ENCODE data around the gene PLCB1.

The PLCB1 gene

GRCh38 chr20:8909596-8909995 lies 777.5 kb downstream of the PLCB1 start:
- Histone ChIP-seq H3K4me3 (no peak overlapping the region), H3K27ac (no peak overlapping the region)

- no peak overlapping the region for H3K27ac ChIP-seq
- no peak overlapping the region for H3K4me3 ChIP-seq
Observed at GRCh38 chr20:8912096-8912495, 780.0 kb downstream of the PLCB1 start.

- Histone ChIP-seq H3K27ac (no peak overlapping the region), H3K4me3 (no peak overlapping the region)
Observed at GRCh38 chr20:8912731-8913130, 780.7 kb downstream of the PLCB1 start.

- H3K27ac ChIP-seq, result no peak overlapping the region
- no peak overlapping the region for H3K4me3 ChIP-seq
Observed at GRCh38 chr20:8913456-8913855, 781.4 kb downstream of the PLCB1 start.

- Histone ChIP-seq H3K27ac (no peak overlapping the region), H3K4me3 (no peak overlapping the region)
Observed at GRCh38 chr20:8914421-8914820, 782.4 kb downstream of the PLCB1 start.

GRCh38 chr20:8917084-8917483 lies 785.0 kb downstream of the PLCB1 start:
- H3K27ac ChIP-seq, result no peak overlapping the region

GRCh38 chr20:8918145-8918544 lies 786.1 kb downstream of the PLCB1 start:
- Histone ChIP-seq H3K4me3 (no peak overlapping the region), H3K27ac (no peak overlapping the region)

More at GRCh38 chr20:8917084-8917483, 785.0 kb downstream of the PLCB1 start:
- no peak overlapping the region for H3K4me3 ChIP-seq

- no peak overlapping the region for H3K27ac ChIP-seq
Observed at GRCh38 chr20:8924539-8924938, 792.5 kb downstream of the PLCB1 start.

GRCh38 chr20:8930726-8931125 lies 798.7 kb downstream of the PLCB1 start:
- no peak overlapping the region for H3K4me3 ChIP-seq
- no peak overlapping the region for H3K27ac ChIP-seq

More at GRCh38 chr20:8924539-8924938, 792.5 kb downstream of the PLCB1 start:
- H3K4me3 ChIP-seq, result no peak overlapping the region

- Histone ChIP-seq H3K27ac (peak overlapping the region in 3 of 21 experiments; percentile 5 to 20 (median 7)), H3K4me3 (no peak overlapping the region)
Observed at GRCh38 chr20:8932192-8933165, 800.4 kb downstream of the PLCB1 start.

- no peak overlapping the region for H3K4me3 ChIP-seq
- peak overlapping the region in 3 of 21 experiments; percentile 5 to 20 (median 7) for H3K27ac ChIP-seq
Observed at GRCh38 chr20:8933381-8933807, 801.3 kb downstream of the PLCB1 start.

GRCh38 chr20:8934362-8934761 lies 802.3 kb downstream of the PLCB1 start:
- no peak overlapping the region for H3K27ac ChIP-seq
- H3K4me3 ChIP-seq, result no peak overlapping the region
